ENCODE measurements around the gene ATP5MC2. TPM values are rescaled to one million over a fixed set of nuclear protein-coding genes. Genes with fewer than 3 reads are reported as not detected.
A peak's percentile ranks its signal among the peaks of the same experiment; 100 is the strongest.

Gene ATP5MC2
- total and polyA plus RNA-seq, 7 donors: 409 to 828 (median 548) TPM

DNA sequence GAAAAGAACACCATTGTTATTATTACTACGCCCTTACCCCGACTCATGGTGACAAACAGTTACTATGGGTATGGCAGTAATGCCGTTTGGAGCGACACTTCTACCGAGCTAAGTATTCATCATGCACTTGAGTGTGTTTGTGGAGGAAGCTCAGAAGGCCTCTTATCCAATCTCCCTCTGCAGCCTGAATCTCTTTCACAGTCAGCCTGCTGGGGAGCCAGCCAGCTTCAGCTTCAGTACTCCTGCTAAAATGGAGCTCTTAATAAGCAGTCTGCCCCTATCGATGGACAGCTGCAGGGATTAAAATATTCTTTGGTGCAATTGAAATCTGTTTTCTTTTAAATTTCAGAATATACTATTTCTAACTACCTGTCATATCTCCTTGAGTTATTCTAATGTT is 24.7 kb upstream of the ATP5MC2 start:
- TF ChIP-seq POLR2A (IDR thresholded peaks at IDR 0.05) (no peak), EP300 (IDR thresholded peaks at IDR 0.05) (no peak), POLR2AphosphoS5 (IDR thresholded peaks at IDR 0.05) (no peak)
- TF ChIP-seq, protein P1, sequence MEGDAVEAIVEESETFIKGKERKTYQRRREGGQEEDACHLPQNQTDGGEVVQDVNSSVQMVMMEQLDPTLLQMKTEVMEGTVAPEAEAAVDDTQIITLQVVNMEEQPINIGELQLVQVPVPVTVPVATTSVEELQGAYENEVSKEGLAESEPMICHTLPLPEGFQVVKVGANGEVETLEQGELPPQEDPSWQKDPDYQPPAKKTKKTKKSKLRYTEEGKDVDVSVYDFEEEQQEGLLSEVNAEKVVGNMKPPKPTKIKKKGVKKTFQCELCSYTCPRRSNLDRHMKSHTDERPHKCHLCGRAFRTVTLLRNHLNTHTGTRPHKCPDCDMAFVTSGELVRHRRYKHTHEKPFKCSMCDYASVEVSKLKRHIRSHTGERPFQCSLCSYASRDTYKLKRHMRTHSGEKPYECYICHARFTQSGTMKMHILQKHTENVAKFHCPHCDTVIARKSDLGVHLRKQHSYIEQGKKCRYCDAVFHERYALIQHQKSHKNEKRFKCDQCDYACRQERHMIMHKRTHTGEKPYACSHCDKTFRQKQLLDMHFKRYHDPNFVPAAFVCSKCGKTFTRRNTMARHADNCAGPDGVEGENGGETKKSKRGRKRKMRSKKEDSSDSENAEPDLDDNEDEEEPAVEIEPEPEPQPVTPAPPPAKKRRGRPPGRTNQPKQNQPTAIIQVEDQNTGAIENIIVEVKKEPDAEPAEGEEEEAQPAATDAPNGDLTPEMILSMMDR (IDR thresholded peaks at IDR 0.05): no peak
- Histone ChIP-seq H3K27ac (no peak overlapping the region), H3K36me3 (no peaks in the 10 kb centered on the region), H3K4me3 (no peak overlapping the region), H3K4me1 (peaks cover 0 to 15% (median 10%) of the 10 kb centered on the region in 4 donors), H3K27me3 (peaks cover 21 to 90% (median 68%) of the 10 kb centered on the region in 3 donors), H3K9me3 (no peaks in the 10 kb centered on the region)
- intact Hi-C loops (cut with DNase I): loop anchor here (2.0 kb wide), 1 partner anchor 42 kb away; no protein-coding TSS in a partner anchor
- DNase-seq: no peak
- 46 to 60% methylated on average over 6 of the region's 6 CpGs for WGBS, 2 donors

DNA sequence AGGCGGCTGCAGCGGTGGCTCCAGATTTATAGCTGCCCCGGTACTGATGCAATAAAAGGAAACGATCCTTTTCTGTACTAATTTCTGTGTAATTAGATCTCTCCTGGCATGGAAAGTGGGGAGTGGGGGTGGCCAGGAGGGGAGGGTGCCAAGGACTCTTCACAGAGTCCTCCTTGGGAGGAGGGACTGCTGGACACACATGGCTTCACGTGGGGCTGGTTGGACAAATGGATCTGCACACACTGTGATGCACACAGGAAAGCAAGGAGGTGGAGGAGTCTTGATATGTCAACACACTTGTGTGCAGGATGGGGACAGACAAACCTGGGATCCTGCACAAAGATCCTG is 23.8 kb upstream of the ATP5MC2 start:
- WGBS, 2 donors: 13 to 23% methylated on average over 5 of the region's 5 CpGs
- TF ChIP-seq POLR2AphosphoS5 (IDR thresholded peaks at IDR 0.05): no peak
- TF ChIP-seq POLR2A (IDR thresholded peaks at IDR 0.05): no peak
- no peak for TF ChIP-seq EP300 (IDR thresholded peaks at IDR 0.05)
- TF ChIP-seq, protein P1 (IDR thresholded peaks at IDR 0.05): no peak
- H3K27ac ChIP-seq: no peak overlapping the region
- peaks cover 0 to 24% (median 14%) of the 10 kb centered on the region in 4 donors for H3K4me1 ChIP-seq
- no peaks in the 10 kb centered on the region for H3K36me3 ChIP-seq
- intact Hi-C loops (cut with DNase I): loop anchor here (2.0 kb wide), 1 partner anchor 43 kb away; no protein-coding TSS in a partner anchor
- no peak for DNase-seq
- H3K9me3 ChIP-seq: no peaks in the 10 kb centered on the region
- H3K4me3 ChIP-seq: no peak overlapping the region
- peaks cover 30 to 91% (median 77%) of the 10 kb centered on the region in 3 donors for H3K27me3 ChIP-seq

DNA sequence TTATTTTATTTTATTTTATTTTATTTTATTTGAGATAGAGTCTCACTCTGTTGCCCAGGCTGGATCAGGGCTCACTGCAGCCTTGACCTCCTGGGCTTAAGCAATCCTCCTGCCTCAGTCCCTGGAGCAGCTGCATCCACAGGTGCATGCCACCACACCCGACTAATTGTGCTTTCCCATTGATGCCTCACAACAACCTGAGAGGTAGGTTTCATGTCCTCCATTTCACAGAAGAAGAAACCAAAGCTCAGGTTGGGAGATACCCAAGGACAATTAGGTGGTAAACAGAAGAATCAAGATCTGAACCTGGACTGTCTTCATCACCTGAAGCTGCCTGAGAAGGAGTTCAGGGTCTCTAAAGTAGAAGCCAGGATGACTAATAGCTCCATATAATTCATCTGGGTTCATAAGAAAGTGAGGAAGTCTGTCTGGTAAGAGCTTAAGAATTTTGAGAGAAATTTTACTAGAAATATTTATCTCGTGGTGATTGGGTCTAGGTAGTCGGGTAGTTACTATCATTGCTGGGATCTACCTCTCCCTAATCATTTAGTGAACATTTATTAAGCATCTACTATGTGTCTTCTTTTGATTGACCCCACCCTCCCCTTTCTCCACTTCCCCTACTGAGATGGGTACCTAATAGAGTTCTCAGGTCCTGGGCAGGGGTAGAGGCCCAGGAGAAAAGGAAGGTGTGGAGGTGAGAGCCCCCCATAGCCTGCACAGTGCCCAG is 23.2 kb upstream of the ATP5MC2 start:
- Histone ChIP-seq H3K9me3 (no peaks in the 10 kb centered on the region), H3K4me1 (peaks cover 0 to 26% (median 14%) of the 10 kb centered on the region in 4 donors), H3K36me3 (no peaks in the 10 kb centered on the region), H3K4me3 (no peak overlapping the region), H3K27ac (no peak overlapping the region), H3K27me3 (peaks cover 30 to 92% (median 81%) of the 10 kb centered on the region in 3 donors)
- DNase-seq: no peak
- WGBS, 2 donors: 29 to 57% methylated on average over 3 of the region's 3 CpGs
- intact Hi-C loops (cut with DNase I): no loop called here
- no peak for TF ChIP-seq POLR2A (IDR thresholded peaks at IDR 0.05)
- no peak for TF ChIP-seq POLR2AphosphoS5 (IDR thresholded peaks at IDR 0.05)
- TF ChIP-seq, protein P1 (IDR thresholded peaks at IDR 0.05): no peak
- TF ChIP-seq EP300 (IDR thresholded peaks at IDR 0.05): no peak

DNA sequence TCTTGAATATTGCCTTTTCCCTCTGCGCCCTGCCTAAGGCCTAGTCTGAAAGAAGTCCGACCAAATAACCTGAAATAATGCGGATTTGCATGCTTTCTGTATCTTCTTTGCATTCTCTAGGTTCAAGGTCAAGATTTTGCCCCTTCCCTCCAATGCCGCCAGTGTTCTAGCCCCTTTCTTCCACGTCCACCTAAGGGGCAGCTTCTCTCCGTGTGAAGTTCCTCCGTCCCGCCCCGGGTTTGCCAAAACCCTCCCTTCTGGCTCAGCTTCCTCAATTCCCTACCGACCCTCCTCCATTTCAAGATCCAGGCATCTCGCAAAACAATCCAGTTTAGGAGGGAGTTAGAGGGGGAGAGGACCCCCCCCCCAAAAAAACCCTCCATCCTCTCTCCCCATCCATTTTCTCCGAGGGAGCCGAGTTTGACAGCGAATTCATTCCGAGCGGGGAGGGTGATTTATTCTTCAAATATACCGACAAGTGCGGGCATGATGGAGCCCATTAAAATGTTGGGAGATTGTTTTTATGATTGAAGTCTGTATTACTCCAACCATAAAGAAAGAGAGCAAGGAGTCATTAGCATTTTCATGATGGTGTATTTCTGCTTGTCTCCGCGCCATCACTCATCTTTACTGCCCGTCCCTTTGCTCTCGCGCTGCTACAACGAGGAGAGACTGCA is 20.9 kb upstream of the ATP5MC2 start:
- Histone ChIP-seq H3K27ac (no peak overlapping the region), H3K4me3 (peak overlapping the region in 2 of 4 donors; percentile 11 to 13), H3K4me1 (peaks cover 0 to 26% (median 14%) of the 10 kb centered on the region in 4 donors), H3K9me3 (no peaks in the 10 kb centered on the region), H3K27me3 (peaks cover 30 to 77% (median 66%) of the 10 kb centered on the region in 3 donors), H3K36me3 (no peaks in the 10 kb centered on the region)
- TF ChIP-seq EP300 (IDR thresholded peaks at IDR 0.05) (no peak), POLR2A (IDR thresholded peaks at IDR 0.05) (no peak), POLR2AphosphoS5 (IDR thresholded peaks at IDR 0.05) (no peak)
- TF ChIP-seq, protein P1 (IDR thresholded peaks at IDR 0.05): no peak
- WGBS, 2 donors: 6 to 15% methylated on average over 24 of the region's 24 CpGs
- no peak for DNase-seq
- intact Hi-C loops (cut with DNase I): no loop called here

Data from sigmoid colon (tissue), 7 donors.